Transverse colon (tissue), 4 donors: ENCODE data around the gene NPAS1. TPM values are rescaled to one million over a fixed set of nuclear protein-coding genes. Genes with fewer than 3 reads are reported as not detected.

Experiments
- DNase-seq: peaks from one replicate; pipeline ENCODE4 v3.0.0-alpha.2; 2019
- H3K27ac ChIP-seq, 4 donors: fragments of 200-600 bp; sonication (generic); 2 replicates each; pipeline ENCODE4 v1.5.1; 2016 to 2018; ENCODE audit warnings: inconsistent platforms in 4 of 4
- H3K27me3 ChIP-seq: fragments of 200-600 bp; sonication (generic); 2 replicates; pipeline ENCODE4 v1.5.1; 2017; ENCODE audit warnings: inconsistent platforms
- H3K36me3 ChIP-seq, 4 donors: fragments of 200-600 bp; sonication (generic); 2 replicates each; pipeline ENCODE4 v1.5.1; 2017 to 2019; ENCODE audit warnings: inconsistent platforms in 4 of 4
- H3K4me1 ChIP-seq, 4 donors: fragments of 200-600 bp; sonication (generic); 2 replicates each; pipeline ENCODE4 v1.5.1; 2017 to 2020; ENCODE audit warnings: inconsistent platforms in 4 of 4
- H3K4me3 ChIP-seq, 4 donors: fragments of 200-600 bp; sonication (generic); 1 replicate in 1 of 4; 2 replicates in 3 of 4; pipeline versions ENCODE4 v1.5.1 to v1.6.1; 2017 to 2019; ENCODE audit warnings: inconsistent platforms in 4 of 4
- H3K9me3 ChIP-seq, 2 donors: fragments of 200-600 bp; sonication (generic); 2 replicates each; pipeline ENCODE4 v1.5.1; 2017 to 2019; ENCODE audit warnings: inconsistent platforms in 2 of 2
- EP300 ChIP-seq: sonication (generic); formaldehyde crosslinking; IDR thresholded peaks from one replicate; pipeline ENCODE4 v1.6.1; 2017; ENCODE audit warnings: antibody characterized with exemption, low read depth
- POLR2A ChIP-seq: fragments of 450-650 bp; IDR thresholded peaks from one replicate; pipeline ENCODE4 v1.6.1; 2016; ENCODE audit warnings: antibody characterized with exemption, mild to moderate bottlenecking, moderate library complexity
- POLR2AphosphoS5 ChIP-seq, 3 donors: sonication (generic); formaldehyde crosslinking; IDR thresholded peaks; one replicate each; pipeline ENCODE4 v1.6.1; 2016; ENCODE audit warnings: antibody characterized with exemption in 3 of 3
- WGBS, 2 donors: methylation state at CpG; one replicate each; pipeline ENCODE4 v1.1.5; 2018; ENCODE audit warnings: low coverage in 1 of 2; 5-methylcytosine and 5-hydroxymethylcytosine counted together
- in situ Hi-C, 4 donors: fragments of 200-750 bp; cut with MboI; loops; one replicate each; pipeline versions ENCODE4 v1.15.0 to v1.15.1; 2017; ENCODE audit warnings: low sequenced_read_pairs in 3 of 4, low pct_ligation_motif_present in 1 of 4, low pct_unique_long_range_greater_than_20kb in 1 of 4
- intact Hi-C: fragments of 100-400 bp; cut with DNase I; formaldehyde crosslinking; loops from one replicate; pipeline ENCODE4 v1.15.1; 2023; ENCODE audit warnings: low total_unique reads
- total RNA-seq, 4 donors: library from RNA; depleted of rRNA; stranded (reverse); fragments of >200 nt; gene quantifications; one replicate each; pipeline ENCODE4 v1.1.0, GENCODE V29; 2016
- TF ChIP-seq, protein P1 (sequence below), 5 experiments: fragments of 200-600 bp in 3 of 5; fragments of 450-650 bp in 2 of 5; sonication (generic) in 3 of 5; IDR thresholded peaks; 1 replicate in 2 of 5; 2 replicates in 3 of 5; pipeline ENCODE4 v1.5.1; 2016 to 2017; ENCODE audit warnings: antibody characterized with exemption in 5 of 5, inconsistent platforms in 3 of 5, mild to moderate bottlenecking in 2 of 5, moderate library complexity in 1 of 5

The NPAS1 gene
- total RNA-seq, 4 donors from 2014 or later, result 0.55 to 0.79 TPM; not detected in 2

DNA sequence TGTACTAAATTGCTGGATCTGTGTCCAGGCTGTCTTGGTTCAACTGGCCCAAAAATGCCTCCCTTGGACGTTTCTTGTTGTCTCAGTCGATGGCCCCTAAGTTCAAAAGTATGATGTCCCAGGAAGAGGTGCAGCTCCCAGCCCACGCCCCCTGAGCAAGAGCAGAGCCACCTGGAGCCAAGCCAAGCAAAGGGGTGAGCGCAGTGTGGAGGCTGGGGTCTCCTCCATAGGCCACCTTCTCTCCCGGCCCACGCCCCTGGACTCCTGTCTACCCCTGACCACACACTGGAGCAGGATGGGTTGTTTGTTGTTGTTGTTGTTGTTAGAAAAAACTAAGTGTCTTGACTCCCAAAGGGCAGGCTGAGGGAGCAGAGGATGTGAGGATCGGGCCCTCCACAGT, 26.0 kb upstream of the NPAS1 start:
- peaks cover 0 to 9% (median 3%) of the 10 kb centered on the region in 4 donors for H3K36me3 ChIP-seq
- H3K4me1 ChIP-seq, result peaks cover 0 to 12% (median 2%) of the 10 kb centered on the region in 4 donors
- 91% methylated on average over 7 of the region's 7 CpGs; no CpG with 5 or more reads in 1 of the 2 donors for WGBS, 2 donors
- no peak for TF ChIP-seq POLR2AphosphoS5 (IDR thresholded peaks at IDR 0.05)
- no peak for TF ChIP-seq POLR2A
- TF ChIP-seq, protein P1, sequence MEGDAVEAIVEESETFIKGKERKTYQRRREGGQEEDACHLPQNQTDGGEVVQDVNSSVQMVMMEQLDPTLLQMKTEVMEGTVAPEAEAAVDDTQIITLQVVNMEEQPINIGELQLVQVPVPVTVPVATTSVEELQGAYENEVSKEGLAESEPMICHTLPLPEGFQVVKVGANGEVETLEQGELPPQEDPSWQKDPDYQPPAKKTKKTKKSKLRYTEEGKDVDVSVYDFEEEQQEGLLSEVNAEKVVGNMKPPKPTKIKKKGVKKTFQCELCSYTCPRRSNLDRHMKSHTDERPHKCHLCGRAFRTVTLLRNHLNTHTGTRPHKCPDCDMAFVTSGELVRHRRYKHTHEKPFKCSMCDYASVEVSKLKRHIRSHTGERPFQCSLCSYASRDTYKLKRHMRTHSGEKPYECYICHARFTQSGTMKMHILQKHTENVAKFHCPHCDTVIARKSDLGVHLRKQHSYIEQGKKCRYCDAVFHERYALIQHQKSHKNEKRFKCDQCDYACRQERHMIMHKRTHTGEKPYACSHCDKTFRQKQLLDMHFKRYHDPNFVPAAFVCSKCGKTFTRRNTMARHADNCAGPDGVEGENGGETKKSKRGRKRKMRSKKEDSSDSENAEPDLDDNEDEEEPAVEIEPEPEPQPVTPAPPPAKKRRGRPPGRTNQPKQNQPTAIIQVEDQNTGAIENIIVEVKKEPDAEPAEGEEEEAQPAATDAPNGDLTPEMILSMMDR (IDR thresholded peaks at IDR 0.05), result no peak
- TF ChIP-seq EP300, result no peak
- DNase-seq, result no peak
- no peaks in the 10 kb centered on the region for H3K9me3 ChIP-seq
- no peak overlapping the region for H3K4me3 ChIP-seq
- H3K27me3 ChIP-seq, result no peaks in the 10 kb centered on the region
- intact Hi-C loops (loop anchor here (5.0 kb wide), 1 partner anchor 236 kb away; no protein-coding TSS in a partner anchor), in situ Hi-C loops (loop anchor here in 3 of 4 donors (5.0 to 25.0 kb wide), 4 partner anchors 131 to 231 kb away; partner anchors contain the start of genes AP2S1 (in 1 of the 3) and ARHGAP35 (in 1 of the 3))
- no peak overlapping the region for H3K27ac ChIP-seq

- H3K36me3 ChIP-seq, result peaks cover 0 to 12% (median 4%) of the 10 kb centered on the region in 4 donors
- TF ChIP-seq, protein P1 (IDR thresholded peaks at IDR 0.05), result no peak
- 94% methylated on average over 17 of the region's 17 CpGs; no CpG with 5 or more reads in 1 of the 2 donors for WGBS, 2 donors
- intact Hi-C loops, result loop anchor here (5.0 kb wide), 1 partner anchor 237 kb away; no protein-coding TSS in a partner anchor
- DNase-seq, result no peak
- H3K4me1 ChIP-seq, result peaks cover 0 to 12% (median 2%) of the 10 kb centered on the region in 4 donors
- H3K4me3 ChIP-seq, result no peak overlapping the region
- no peak overlapping the region for H3K27ac ChIP-seq
- no peaks in the 10 kb centered on the region for H3K9me3 ChIP-seq
- no peaks in the 10 kb centered on the region for H3K27me3 ChIP-seq
- in situ Hi-C loops, result loop anchor here in 3 of 4 donors (5.0 to 25.0 kb wide), 4 partner anchors 132 to 232 kb away; partner anchors contain the start of genes AP2S1 (in 1 of the 3) and ARHGAP35 (in 1 of the 3)
Measured at GRCh38 chr19:46994141-46994686, 25.4 kb upstream of the NPAS1 start.

- no peak for DNase-seq
- Histone ChIP-seq H3K27me3 (no peaks in the 10 kb centered on the region), H3K9me3 (no peaks in the 10 kb centered on the region), H3K36me3 (peaks cover 0 to 19% (median 9%) of the 10 kb centered on the region in 4 donors), H3K27ac (no peak overlapping the region), H3K4me3 (no peak overlapping the region), H3K4me1 (peaks cover 0 to 11% (median 2%) of the 10 kb centered on the region in 4 donors)
- in situ Hi-C loops, result loop anchor here in 1 of 4 donors (25.0 kb wide), 1 partner anchor 233 kb away; no protein-coding TSS in a partner anchor
- TF ChIP-seq, protein P1 (IDR thresholded peaks at IDR 0.05), result no peak
- intact Hi-C loops, result no loop called here
- WGBS, 2 donors, result 85% methylated on average over 7 of the region's 7 CpGs; no CpG with 5 or more reads in 1 of the 2 donors
Measured at GRCh38 chr19:46995492-46995891, 24.1 kb upstream of the NPAS1 start.

DNA sequence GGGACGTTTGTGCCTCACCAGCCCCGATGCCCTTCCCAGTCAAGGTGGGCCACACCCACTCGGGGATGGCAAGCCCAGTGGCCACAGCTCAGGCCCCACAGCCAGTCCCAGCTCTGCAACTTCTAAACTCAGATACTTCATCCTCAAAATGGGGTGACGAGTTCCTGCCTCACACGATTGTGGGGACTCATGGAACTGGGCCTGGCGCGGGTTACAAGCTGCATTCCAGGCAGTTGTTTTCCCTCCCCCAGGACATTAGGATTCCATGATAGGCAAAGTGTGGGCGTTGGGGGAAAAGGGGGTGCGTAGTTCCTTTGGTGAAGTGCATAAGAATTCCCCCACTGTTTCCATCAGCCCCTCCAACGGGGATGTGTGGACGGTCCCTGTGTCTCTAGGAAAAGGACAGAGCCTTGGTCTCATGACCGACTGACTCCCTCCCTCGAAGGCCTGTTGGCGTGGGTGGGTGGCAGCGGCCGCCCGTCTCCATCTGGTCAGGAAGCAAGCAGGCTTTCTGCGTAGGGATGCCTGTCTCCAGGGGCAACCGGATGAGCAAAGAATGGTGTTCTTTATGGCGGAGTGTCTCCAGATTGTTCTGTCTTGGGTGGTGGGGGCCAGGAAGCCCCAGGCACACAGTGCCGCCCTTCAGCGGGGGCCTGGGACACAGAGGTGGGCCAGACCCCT, 21.1 kb upstream of the NPAS1 start:
- no peak for DNase-seq
- TF ChIP-seq, protein P1 (IDR thresholded peaks at IDR 0.05), result no peak
- no peak for TF ChIP-seq POLR2AphosphoS5 (IDR thresholded peaks at IDR 0.05)
- TF ChIP-seq POLR2A, result no peak
- intact Hi-C loops, result no loop called here
- in situ Hi-C loops, result loop anchor here in 1 of 4 donors (25.0 kb wide), 1 partner anchor 236 kb away; no protein-coding TSS in a partner anchor
- WGBS, 2 donors, result 94% methylated on average over 22 of the region's 22 CpGs; no CpG with 5 or more reads in 1 of the 2 donors
- H3K4me3 ChIP-seq, result no peak overlapping the region
- peaks cover 0 to 20% (median 5%) of the 10 kb centered on the region in 4 donors for H3K36me3 ChIP-seq
- no peaks in the 10 kb centered on the region for H3K9me3 ChIP-seq
- H3K27ac ChIP-seq, result no peak overlapping the region
- H3K27me3 ChIP-seq, result peaks cover 3% of the 10 kb centered on the region
- no peaks in the 10 kb centered on the region for H3K4me1 ChIP-seq
